ENCODE data around the gene SHANK1.

DNA sequence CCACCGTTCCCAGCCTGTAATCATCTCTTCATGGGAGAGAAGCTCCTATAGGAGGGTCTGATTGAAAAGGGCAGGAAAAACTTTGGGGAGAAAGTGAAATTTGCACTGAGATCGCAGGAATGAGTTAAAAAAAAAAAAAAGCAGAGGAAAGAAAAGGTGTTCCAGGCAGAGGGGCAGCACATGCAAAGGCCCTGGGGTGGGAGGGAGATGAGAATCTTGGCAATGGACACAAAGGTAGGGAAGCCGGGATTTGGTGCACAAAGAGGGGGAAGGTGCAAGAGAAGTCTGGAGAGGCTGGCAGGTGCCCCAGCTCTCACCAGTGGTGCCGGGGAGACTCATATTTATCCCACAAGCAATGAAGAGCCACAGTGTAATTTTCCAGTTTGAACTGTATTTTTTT is 34.3 kb upstream of the SHANK1 start:
- TF ChIP-seq, protein P1, sequence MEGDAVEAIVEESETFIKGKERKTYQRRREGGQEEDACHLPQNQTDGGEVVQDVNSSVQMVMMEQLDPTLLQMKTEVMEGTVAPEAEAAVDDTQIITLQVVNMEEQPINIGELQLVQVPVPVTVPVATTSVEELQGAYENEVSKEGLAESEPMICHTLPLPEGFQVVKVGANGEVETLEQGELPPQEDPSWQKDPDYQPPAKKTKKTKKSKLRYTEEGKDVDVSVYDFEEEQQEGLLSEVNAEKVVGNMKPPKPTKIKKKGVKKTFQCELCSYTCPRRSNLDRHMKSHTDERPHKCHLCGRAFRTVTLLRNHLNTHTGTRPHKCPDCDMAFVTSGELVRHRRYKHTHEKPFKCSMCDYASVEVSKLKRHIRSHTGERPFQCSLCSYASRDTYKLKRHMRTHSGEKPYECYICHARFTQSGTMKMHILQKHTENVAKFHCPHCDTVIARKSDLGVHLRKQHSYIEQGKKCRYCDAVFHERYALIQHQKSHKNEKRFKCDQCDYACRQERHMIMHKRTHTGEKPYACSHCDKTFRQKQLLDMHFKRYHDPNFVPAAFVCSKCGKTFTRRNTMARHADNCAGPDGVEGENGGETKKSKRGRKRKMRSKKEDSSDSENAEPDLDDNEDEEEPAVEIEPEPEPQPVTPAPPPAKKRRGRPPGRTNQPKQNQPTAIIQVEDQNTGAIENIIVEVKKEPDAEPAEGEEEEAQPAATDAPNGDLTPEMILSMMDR (IDR thresholded peaks at IDR 0.05), result no peak
- TF ChIP-seq EZH2 (IDR thresholded peaks at IDR 0.05) (no peak), EZH2phosphoT487 (IDR thresholded peaks at IDR 0.05) (no peak)
